ENCODE measurements around the gene FLG2. TPM values are rescaled to one million over a fixed set of nuclear protein-coding genes. Genes with fewer than 3 reads are reported as not detected.

FLG2 gene
- total RNA-seq, 4 donors from 2014 or later = not detected

DNA sequence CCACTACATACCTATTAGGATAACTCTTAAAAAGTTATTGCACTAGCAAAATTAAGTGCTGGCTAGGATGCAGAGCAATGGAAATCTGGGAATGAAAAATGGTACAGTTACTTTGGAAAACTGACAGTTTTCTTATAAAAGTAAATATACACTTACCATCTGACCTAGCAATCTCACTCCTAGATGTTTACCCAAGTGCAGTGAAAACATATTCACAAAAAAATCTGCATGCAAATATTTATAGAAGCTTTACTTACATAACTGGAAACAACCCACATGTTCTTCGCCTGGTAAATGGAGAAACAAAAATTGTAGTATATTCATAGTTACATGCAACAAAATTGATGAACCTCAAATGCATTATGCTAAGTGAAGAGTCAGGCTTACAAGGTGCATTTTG, 12.9 kb upstream of the FLG2 start:
- Histone ChIP-seq H3K27me3 (no peaks in the 10 kb centered on the region), H3K4me1 (no peaks in the 10 kb centered on the region), H3K4me3 (no peak overlapping the region), H3K27ac (no peak overlapping the region), H3K9me3 (no peaks in the 10 kb centered on the region), H3K36me3 (no peaks in the 10 kb centered on the region)
- intact Hi-C loops (cut with DNase I; ENCODE audit: low total_unique reads) = no loop called here
- no peak for DNase-seq
- TF ChIP-seq POLR2A (IDR thresholded peaks at IDR 0.05) = no peak
- TF ChIP-seq, protein P1, sequence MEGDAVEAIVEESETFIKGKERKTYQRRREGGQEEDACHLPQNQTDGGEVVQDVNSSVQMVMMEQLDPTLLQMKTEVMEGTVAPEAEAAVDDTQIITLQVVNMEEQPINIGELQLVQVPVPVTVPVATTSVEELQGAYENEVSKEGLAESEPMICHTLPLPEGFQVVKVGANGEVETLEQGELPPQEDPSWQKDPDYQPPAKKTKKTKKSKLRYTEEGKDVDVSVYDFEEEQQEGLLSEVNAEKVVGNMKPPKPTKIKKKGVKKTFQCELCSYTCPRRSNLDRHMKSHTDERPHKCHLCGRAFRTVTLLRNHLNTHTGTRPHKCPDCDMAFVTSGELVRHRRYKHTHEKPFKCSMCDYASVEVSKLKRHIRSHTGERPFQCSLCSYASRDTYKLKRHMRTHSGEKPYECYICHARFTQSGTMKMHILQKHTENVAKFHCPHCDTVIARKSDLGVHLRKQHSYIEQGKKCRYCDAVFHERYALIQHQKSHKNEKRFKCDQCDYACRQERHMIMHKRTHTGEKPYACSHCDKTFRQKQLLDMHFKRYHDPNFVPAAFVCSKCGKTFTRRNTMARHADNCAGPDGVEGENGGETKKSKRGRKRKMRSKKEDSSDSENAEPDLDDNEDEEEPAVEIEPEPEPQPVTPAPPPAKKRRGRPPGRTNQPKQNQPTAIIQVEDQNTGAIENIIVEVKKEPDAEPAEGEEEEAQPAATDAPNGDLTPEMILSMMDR (IDR thresholded peaks at IDR 0.05) = no peak

DNA sequence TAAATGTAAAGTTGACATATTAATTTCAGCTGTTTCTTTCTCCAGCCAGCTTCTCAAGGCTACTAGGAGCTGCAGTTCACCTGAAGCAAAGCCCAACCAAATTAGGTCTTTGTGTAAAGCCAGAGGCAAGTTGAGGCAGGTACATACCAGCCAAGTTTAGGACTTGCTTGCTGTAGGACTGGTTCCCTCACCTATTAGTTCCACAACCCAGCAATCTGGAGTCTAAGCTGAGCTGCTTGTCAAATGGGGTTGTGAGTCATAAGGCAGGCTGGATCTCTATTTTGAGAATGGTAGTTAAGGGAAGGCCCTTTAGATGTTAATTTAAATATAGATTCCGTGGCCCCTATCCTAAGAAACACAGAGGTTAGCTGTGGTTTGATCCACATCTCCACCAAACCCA, 7.6 kb upstream of the FLG2 start:
- DNase-seq = no peak
- Histone ChIP-seq H3K27ac (no peak overlapping the region), H3K27me3 (no peaks in the 10 kb centered on the region), H3K9me3 (no peaks in the 10 kb centered on the region), H3K4me3 (no peak overlapping the region), H3K36me3 (no peaks in the 10 kb centered on the region), H3K4me1 (no peaks in the 10 kb centered on the region)
- TF ChIP-seq, protein P1 (IDR thresholded peaks at IDR 0.05) = no peak
- TF ChIP-seq POLR2A (IDR thresholded peaks at IDR 0.05) = no peak
- intact Hi-C loops (cut with DNase I; ENCODE audit: low total_unique reads) = no loop called here

DNA sequence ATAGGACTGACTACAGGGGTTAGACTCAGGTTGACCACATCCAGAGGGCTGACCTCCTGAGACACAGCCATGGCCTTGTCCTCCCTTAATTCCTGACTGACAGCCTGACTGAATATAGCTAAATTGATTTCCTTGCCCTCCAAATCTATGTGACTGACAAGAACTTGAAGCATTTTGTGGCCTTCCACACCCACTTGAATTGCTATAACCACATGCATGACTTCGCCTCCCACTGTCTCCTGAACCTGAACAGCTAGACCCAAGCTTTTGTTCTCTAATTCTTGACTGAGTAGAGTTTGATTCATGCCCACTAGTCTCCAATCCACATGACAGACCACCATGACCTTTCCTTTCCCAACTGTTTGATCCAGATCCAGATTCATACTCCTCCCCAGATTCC, 3.1 kb downstream of the FLG2 start:
- H3K9me3 ChIP-seq = no peaks in the 10 kb centered on the region

DNA sequence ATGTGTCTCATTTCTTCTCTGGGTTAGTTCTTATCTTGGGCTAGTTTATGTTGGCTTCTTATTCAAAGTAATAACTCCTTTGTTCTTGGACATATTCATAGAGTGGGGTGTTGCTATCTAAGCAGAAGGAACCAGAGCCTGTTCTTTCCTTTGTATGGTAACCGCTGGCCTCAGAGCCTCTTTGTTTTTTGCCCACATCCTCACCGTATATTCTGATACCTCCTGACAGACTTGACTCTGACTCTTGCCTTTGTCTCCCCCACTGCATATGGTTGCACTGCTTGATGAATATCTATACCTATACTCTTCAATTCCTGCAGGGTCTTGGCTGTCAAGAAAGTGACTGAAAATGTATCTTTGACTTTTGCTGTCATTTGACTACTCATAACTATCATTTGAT, 10.2 kb downstream of the FLG2 start:
- Histone ChIP-seq H3K4me3 (no peak overlapping the region), H3K4me1 (no peaks in the 10 kb centered on the region), H3K9me3 (no peaks in the 10 kb centered on the region), H3K27me3 (no peaks in the 10 kb centered on the region), H3K27ac (no peak overlapping the region), H3K36me3 (no peaks in the 10 kb centered on the region)
- intact Hi-C loops (cut with DNase I; ENCODE audit: low total_unique reads) = no loop called here
- no peak for DNase-seq
- TF ChIP-seq POLR2A (IDR thresholded peaks at IDR 0.05) = no peak
- TF ChIP-seq, protein P1 (IDR thresholded peaks at IDR 0.05) = no peak

More for the DNA sequence above, 3.1 kb downstream of the FLG2 start:
- Histone ChIP-seq H3K4me3 (no peak overlapping the region), H3K4me1 (no peaks in the 10 kb centered on the region), H3K27ac (no peak overlapping the region), H3K27me3 (no peaks in the 10 kb centered on the region), H3K36me3 (no peaks in the 10 kb centered on the region)
- TF ChIP-seq, protein P1 (IDR thresholded peaks at IDR 0.05) = no peak
- no peak for TF ChIP-seq POLR2A (IDR thresholded peaks at IDR 0.05)
- intact Hi-C loops (cut with DNase I; ENCODE audit: low total_unique reads) = no loop called here
- DNase-seq = no peak

DNA sequence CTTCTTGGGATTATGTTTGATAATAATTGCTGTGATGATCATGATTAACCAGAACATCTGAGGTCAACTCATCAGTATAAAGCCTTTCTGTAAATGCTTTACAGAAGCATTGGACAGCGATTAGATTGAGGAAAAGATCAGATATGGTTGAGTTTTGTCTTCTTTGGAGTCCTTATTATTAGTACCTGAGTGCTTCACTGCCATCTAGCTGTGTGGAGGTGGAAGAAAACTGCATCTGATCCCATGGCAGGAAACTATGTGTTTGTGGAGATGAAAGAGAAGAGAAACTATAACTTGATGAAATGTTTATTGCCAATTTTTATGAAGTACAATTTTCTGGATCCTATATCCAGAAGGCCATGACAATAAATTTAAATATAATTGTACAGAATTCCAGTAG, 11.4 kb downstream of the FLG2 start:
- H3K9me3 ChIP-seq = no peaks in the 10 kb centered on the region
- H3K27me3 ChIP-seq = no peaks in the 10 kb centered on the region
- no peak overlapping the region for H3K27ac ChIP-seq
- no peaks in the 10 kb centered on the region for H3K4me1 ChIP-seq
- no peaks in the 10 kb centered on the region for H3K36me3 ChIP-seq
- no peak overlapping the region for H3K4me3 ChIP-seq
- no peak for DNase-seq
- intact Hi-C loops (cut with DNase I; ENCODE audit: low total_unique reads) = no loop called here
- TF ChIP-seq POLR2A (IDR thresholded peaks at IDR 0.05) = no peak
- TF ChIP-seq, protein P1 (IDR thresholded peaks at IDR 0.05) = no peak
